WTC11 (cell line): ENCODE measurements around the gene MACROD2. TPM values are rescaled to one million over a fixed set of nuclear protein-coding genes. Genes with fewer than 3 reads are reported as not detected.

ENCODE experiments used
- ATAC-seq: fragments of 200-7000 bp; cut with Tn5 transposase; 2 replicates; pipeline ENCODE4 v1.10.0; 2021; ENCODE audit warnings: mild to moderate bottlenecking, moderate library complexity
- CTCF ChIA-PET: fragments of 300-600 bp; sonication (Branson Sonifier 250); formaldehyde crosslinking; loops from one replicate; lab custom pipeline; 2021; ENCODE audit warnings: antibody characterized with exemption; lab: Charles Lee
- POLR2A ChIA-PET: fragments of 350-600 bp; sonication (Branson Sonifier 250); formaldehyde crosslinking; loops from one replicate; lab custom pipeline; 2021; ENCODE audit warnings: antibody characterized with exemption; lab: Charles Lee
- DNase-seq: peaks from one replicate; pipeline ENCODE4 v3.0.0; 2021; ENCODE audit warnings: low spot score
- H3K27ac Mint-ChIP-seq: 2 replicates; pipeline ENCODE4 v1.8.0; 2021; ENCODE audit warnings: mixed read lengths
- H3K27me3 Mint-ChIP-seq: 2 replicates; pipeline ENCODE4 v1.8.0; 2021; ENCODE audit warnings: low read depth, mild to moderate bottlenecking, moderate library complexity, mixed read lengths
- H3K36me3 Mint-ChIP-seq: 2 replicates; pipeline ENCODE4 v1.8.0; 2021; ENCODE audit warnings: mixed read lengths
- H3K4me1 Mint-ChIP-seq: 2 replicates; pipeline ENCODE4 v1.8.0; 2022; ENCODE audit warnings: mixed read lengths
- H3K4me3 Mint-ChIP-seq: 2 replicates; pipeline ENCODE4 v1.8.0; 2021; ENCODE audit warnings: mild to moderate bottlenecking, moderate library complexity, mixed read lengths
- H3K9me3 Mint-ChIP-seq: 2 replicates; pipeline ENCODE4 v1.8.0; 2021; ENCODE audit warnings: mixed read lengths
- ATF2 ChIP-seq: sonication (generic); formaldehyde crosslinking; IDR thresholded peaks from 2 replicates; pipeline ENCODE4 v1.8.1; 2022; ENCODE audit warnings: low read depth, missing genetic modification reagents, borderline replicate concordance
- CBFB ChIP-seq: sonication (generic); formaldehyde crosslinking; IDR thresholded peaks from 2 replicates; pipeline ENCODE4 v1.8.1; 2022; ENCODE audit warnings: mild to moderate bottlenecking, low read depth, missing genetic modification reagents
- CREB1 ChIP-seq: sonication (generic); formaldehyde crosslinking; IDR thresholded peaks from 2 replicates; pipeline ENCODE4 v1.8.0; 2023; ENCODE audit warnings: mild to moderate bottlenecking, missing genetic modification reagents
- CREM ChIP-seq: sonication (generic); formaldehyde crosslinking; IDR thresholded peaks from 2 replicates; pipeline ENCODE4 v1.8.1; 2022; ENCODE audit warnings: mild to moderate bottlenecking, missing genetic modification reagents, moderate library complexity
- E2F1 ChIP-seq: sonication (generic); formaldehyde crosslinking; IDR thresholded peaks from 2 replicates; pipeline ENCODE4 v1.8.0; 2022; ENCODE audit warnings: mild to moderate bottlenecking, missing genetic modification reagents
- E2F5 ChIP-seq: sonication (generic); formaldehyde crosslinking; IDR thresholded peaks from 2 replicates; pipeline ENCODE4 v1.8.1; 2022; ENCODE audit warnings: mild to moderate bottlenecking, moderate library complexity, missing genetic modification reagents
- ELF4 ChIP-seq: sonication (generic); formaldehyde crosslinking; IDR thresholded peaks from 2 replicates; pipeline ENCODE4 v1.8.1; 2022; ENCODE audit warnings: low read depth, mild to moderate bottlenecking, moderate library complexity, missing genetic modification reagents
- FOXK1 ChIP-seq: sonication (generic); formaldehyde crosslinking; IDR thresholded peaks from 2 replicates; pipeline ENCODE4 v1.8.0; 2022; ENCODE audit warnings: mild to moderate bottlenecking, moderate library complexity, missing genetic modification reagents
- KAT7 ChIP-seq: sonication (generic); formaldehyde crosslinking; IDR thresholded peaks from 2 replicates; pipeline ENCODE4 v1.8.1; 2023; ENCODE audit warnings: missing genetic modification reagents, mild to moderate bottlenecking, borderline replicate concordance
- MAX ChIP-seq: sonication (generic); formaldehyde crosslinking; IDR thresholded peaks from 2 replicates; pipeline ENCODE4 v1.8.0; 2022; ENCODE audit warnings: mild to moderate bottlenecking, missing genetic modification reagents
- NFATC4 ChIP-seq: fragments of 250-450 bp; sonication (Bioruptor Pico); IDR thresholded peaks from 2 replicates; pipeline ENCODE4 v1.9.0; 2021; ENCODE audit warnings: mild to moderate bottlenecking
- USF2 ChIP-seq: sonication (generic); formaldehyde crosslinking; IDR thresholded peaks from 2 replicates; pipeline ENCODE4 v1.8.1; 2023; ENCODE audit warnings: mild to moderate bottlenecking, missing genetic modification reagents, moderate library complexity
- ZBTB21 ChIP-seq: sonication (generic); formaldehyde crosslinking; IDR thresholded peaks from 2 replicates; pipeline ENCODE4 v1.8.1; 2023; ENCODE audit warnings: mild to moderate bottlenecking, missing genetic modification reagents, borderline replicate concordance
- ZNF532 ChIP-seq: fragments of 250-450 bp; sonication (Bioruptor Pico); IDR thresholded peaks from 2 replicates; pipeline ENCODE4 v1.9.0; 2021; ENCODE audit warnings: mild to moderate bottlenecking, borderline replicate concordance
- total RNA-seq: library from RNA; stranded (reverse); gene quantifications from 3 replicates; pipeline ENCODE4 v1.2.3, GENCODE V29; 2021
- TF ChIP-seq, protein P1 (sequence below): fragments of 200-600 bp; IDR thresholded peaks from 2 replicates; pipeline ENCODE4 v1.8.0; 2022; ENCODE audit warnings: antibody characterized with exemption
- TF ChIP-seq, protein P2 (sequence below): sonication (generic); formaldehyde crosslinking; conservative IDR thresholded peaks from 2 replicates; pipeline ENCODE4 v1.8.1; 2022; ENCODE audit warnings: mild to moderate bottlenecking, missing genetic modification reagents

The MACROD2 gene
- total RNA-seq, 1 experiment from 2014 or later, result 4.1 TPM

GRCh38 chr20:14906908-14907434 is 911.7 kb downstream of the MACROD2 start (continued):
- no peak for TF ChIP-seq CREB1 (CRISPR knock-in tag)
- no peak for TF ChIP-seq USF2
- no peak for TF ChIP-seq ATF2 (CRISPR knock-in tag)

DNA sequence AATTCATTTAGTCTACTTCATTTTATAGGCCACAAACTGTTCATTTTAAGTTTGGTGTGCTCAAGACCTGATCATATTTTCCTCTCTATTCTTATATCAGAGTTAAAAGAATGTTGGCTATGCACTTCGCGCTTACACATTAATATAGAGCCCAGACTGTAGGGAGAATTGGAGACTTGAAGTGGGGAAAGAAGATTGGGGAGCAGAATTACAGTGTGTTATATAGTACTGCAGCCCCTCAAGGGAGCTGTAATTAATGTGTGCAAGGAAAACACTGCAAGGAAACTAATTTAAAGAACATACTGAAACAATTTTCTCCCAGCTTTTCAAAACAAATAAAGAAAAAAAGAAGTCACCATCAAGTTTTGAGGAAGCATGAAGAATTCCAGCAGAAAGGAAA is 914.8 kb downstream of the MACROD2 start:
- no peak for ATAC-seq
- TF ChIP-seq CBFB (CRISPR knock-in tag) (no peak), E2F1 (CRISPR knock-in tag) (no peak), ATF2 (CRISPR knock-in tag) (no peak)
- no peaks in the 10 kb centered on the region for H3K9me3 Mint-ChIP-seq
- no peak for DNase-seq
- no peaks in the 10 kb centered on the region; the same call in 1 of the 2 replicates for H3K27me3 Mint-ChIP-seq
- no peak overlapping the region for H3K27ac Mint-ChIP-seq
- H3K4me1 Mint-ChIP-seq, result peaks cover 17% of the 10 kb centered on the region
- ChIA-PET CTCF (no interaction called here), POLR2A (no interaction called here)
- no peaks in the 10 kb centered on the region for H3K36me3 Mint-ChIP-seq
- no peak overlapping the region for H3K4me3 Mint-ChIP-seq

GRCh38 chr20:14913896-14914620 is 918.7 kb downstream of the MACROD2 start:
- Mint-ChIP-seq H3K36me3 (no peaks in the 10 kb centered on the region), H3K9me3 (peaks cover 5% of the 10 kb centered on the region), H3K27me3 (no peaks in the 10 kb centered on the region; the same call in 1 of the 2 replicates), H3K27ac (no peak overlapping the region), H3K4me1 (peaks cover 37% of the 10 kb centered on the region), H3K4me3 (no peak overlapping the region)
- DNase-seq (no peak), ATAC-seq (no peak)
- POLR2A ChIA-PET, result interaction anchor here (1.2 kb wide), 1 partner anchor 13 kb away, joined by 3 read pairs; no protein-coding TSS in a partner anchor
- TF ChIP-seq ZNF532 (CRISPR knock-in tag) (no peak), E2F5 (no peak), NFATC4 (no peak), FOXK1 (CRISPR knock-in tag) (no peak), ELF4 (CRISPR knock-in tag) (no peak), ZBTB21 (CRISPR knock-in tag) (no peak), KAT7 (CRISPR knock-in tag) (no peak), MAX (no peak), CREM (CRISPR knock-in tag) (no peak), CBFB (CRISPR knock-in tag) (no peak), CREB1 (CRISPR knock-in tag) (no peak)
- TF ChIP-seq, protein P1, sequence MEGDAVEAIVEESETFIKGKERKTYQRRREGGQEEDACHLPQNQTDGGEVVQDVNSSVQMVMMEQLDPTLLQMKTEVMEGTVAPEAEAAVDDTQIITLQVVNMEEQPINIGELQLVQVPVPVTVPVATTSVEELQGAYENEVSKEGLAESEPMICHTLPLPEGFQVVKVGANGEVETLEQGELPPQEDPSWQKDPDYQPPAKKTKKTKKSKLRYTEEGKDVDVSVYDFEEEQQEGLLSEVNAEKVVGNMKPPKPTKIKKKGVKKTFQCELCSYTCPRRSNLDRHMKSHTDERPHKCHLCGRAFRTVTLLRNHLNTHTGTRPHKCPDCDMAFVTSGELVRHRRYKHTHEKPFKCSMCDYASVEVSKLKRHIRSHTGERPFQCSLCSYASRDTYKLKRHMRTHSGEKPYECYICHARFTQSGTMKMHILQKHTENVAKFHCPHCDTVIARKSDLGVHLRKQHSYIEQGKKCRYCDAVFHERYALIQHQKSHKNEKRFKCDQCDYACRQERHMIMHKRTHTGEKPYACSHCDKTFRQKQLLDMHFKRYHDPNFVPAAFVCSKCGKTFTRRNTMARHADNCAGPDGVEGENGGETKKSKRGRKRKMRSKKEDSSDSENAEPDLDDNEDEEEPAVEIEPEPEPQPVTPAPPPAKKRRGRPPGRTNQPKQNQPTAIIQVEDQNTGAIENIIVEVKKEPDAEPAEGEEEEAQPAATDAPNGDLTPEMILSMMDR, result no peak
- TF ChIP-seq, protein P2, sequence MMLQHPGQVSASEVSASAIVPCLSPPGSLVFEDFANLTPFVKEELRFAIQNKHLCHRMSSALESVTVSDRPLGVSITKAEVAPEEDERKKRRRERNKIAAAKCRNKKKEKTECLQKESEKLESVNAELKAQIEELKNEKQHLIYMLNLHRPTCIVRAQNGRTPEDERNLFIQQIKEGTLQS, result no peak
- CTCF ChIA-PET, result no interaction called here
